MM.1S (cell line): Measurements from ENCODE around the gene HSF2BP.

Source experiments
- DNase-seq: peaks from one replicate; pipeline ENCODE4 v3.0.0-alpha.2; 2015
- H2AFZ ChIP-seq: fragments of 300-600 bp; sonication (generic); 2 replicates; pipeline ENCODE4 v1.6.0; 2016; ENCODE audit warnings: antibody characterized with exemption, low read length
- H3F3A ChIP-seq: fragments of 300-600 bp; sonication (generic); 2 replicates; pipeline ENCODE4 v1.6.1; 2016; ENCODE audit warnings: mild to moderate bottlenecking, antibody characterized with exemption, low read length, moderate library complexity, mixed read lengths; ENCODE audit not compliant: insufficient read depth
- H3K27ac ChIP-seq: fragments of 300-600 bp; sonication (generic); 2 replicates; pipeline ENCODE4 v1.5.1; 2016; ENCODE audit warnings: mild to moderate bottlenecking, low read length
- H3K27me3 ChIP-seq: fragments of 300-600 bp; sonication (generic); replicated peaks from 2 replicates; pipeline ENCODE4 v1.6.0; 2016; ENCODE audit warnings: low read length; ENCODE audit not compliant: insufficient read depth
- H3K36me3 ChIP-seq: fragments of 300-600 bp; sonication (generic); replicated peaks from 2 replicates; pipeline ENCODE4 v1.6.1; 2016; ENCODE audit warnings: mild to moderate bottlenecking, low read length, mixed read lengths; ENCODE audit not compliant: insufficient read depth
- H3K4me1 ChIP-seq: fragments of 300-600 bp; sonication (generic); 2 replicates; pipeline ENCODE4 v1.6.1; 2016; ENCODE audit warnings: low read length, mixed read lengths
- H3K4me2 ChIP-seq: fragments of 300-600 bp; sonication (generic); 2 replicates; pipeline ENCODE4 v1.6.0; 2016; ENCODE audit warnings: low read depth, low read length
- H3K4me3 ChIP-seq: fragments of 300-600 bp; sonication (generic); 2 replicates; pipeline ENCODE4 v1.5.1; 2016; ENCODE audit warnings: low read length, mixed read lengths
- H3K79me2 ChIP-seq: fragments of 300-600 bp; sonication (generic); 2 replicates; pipeline ENCODE4 v1.6.1; 2016; ENCODE audit warnings: mixed run types, low read length, mixed read lengths
- H3K9ac ChIP-seq: fragments of 300-600 bp; sonication (generic); 2 replicates; pipeline ENCODE4 v1.6.1; 2016; ENCODE audit warnings: low read length, mixed read lengths
- H3K9me2 ChIP-seq: fragments of 300-600 bp; sonication (generic); replicated peaks from 2 replicates; pipeline ENCODE4 v1.6.1; 2016; ENCODE audit warnings: mild to moderate bottlenecking, low read length, mixed read lengths; ENCODE audit not compliant: insufficient read depth
- H3K9me3 ChIP-seq: fragments of 300-600 bp; sonication (generic); replicated peaks from 2 replicates; pipeline ENCODE4 v1.6.1; 2016; ENCODE audit warnings: mild to moderate bottlenecking, low read length, mixed read lengths; ENCODE audit not compliant: insufficient read depth
- H4K20me1 ChIP-seq: fragments of 300-600 bp; sonication (generic); 2 replicates; pipeline ENCODE4 v1.6.1; 2016; ENCODE audit warnings: mild to moderate bottlenecking, low read length, moderate library complexity, mixed read lengths; ENCODE audit not compliant: insufficient read depth
- CTCF ChIP-seq: fragments of 300-600 bp; sonication (generic); IDR thresholded peaks from 2 replicates; pipeline ENCODE4 v1.5.1; 2016; ENCODE audit warnings: antibody characterized with exemption, low read length, mixed read lengths
- EZH2 ChIP-seq: fragments of 300-600 bp; sonication (generic); optimal IDR thresholded peaks from 2 replicates; pipeline ENCODE3; 2017; ENCODE audit warnings: low read depth, mild to moderate bottlenecking, antibody characterized with exemption, low read length, mixed read lengths
- EZH2phosphoT487 ChIP-seq: fragments of 300-600 bp; sonication (generic); IDR thresholded peaks from 2 replicates; pipeline ENCODE4 v1.6.1; 2018; ENCODE audit warnings: antibody characterized with exemption, low read length

Gene HSF2BP

DNA sequence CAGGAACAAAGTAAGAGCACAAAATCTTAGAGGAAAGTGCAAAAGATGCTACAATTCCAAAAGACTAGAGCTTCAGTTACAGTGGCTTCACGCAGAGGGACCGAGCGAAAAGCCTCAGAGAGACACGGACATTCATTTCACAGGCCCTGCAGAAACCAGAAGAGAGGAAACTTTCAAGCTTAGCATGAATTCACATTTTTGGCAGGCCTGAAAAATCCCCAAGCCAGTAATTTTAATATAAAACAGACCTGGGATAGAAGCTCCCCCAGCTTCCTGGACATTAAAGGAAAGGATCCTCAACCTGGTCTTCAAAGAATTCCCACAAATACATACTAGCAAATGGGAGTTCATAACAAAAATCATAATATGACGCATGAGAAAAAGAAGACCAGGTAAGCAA lies 66.2 kb downstream of the HSF2BP start:
- H3F3A ChIP-seq = no peaks in the 10 kb centered on the region
- 0 out of 2 replicates have a peak, but pooled peaks cover 4% of the 10 kb centered on the region for H3K27me3 ChIP-seq
- H3K9ac ChIP-seq = no peak overlapping the region
- DNase-seq = no peak
- H3K9me2 ChIP-seq = no peaks in the 10 kb centered on the region
- no peak for TF ChIP-seq EZH2
- no peak for TF ChIP-seq EZH2phosphoT487
- TF ChIP-seq CTCF = no peak
- no peaks in the 10 kb centered on the region for H3K4me1 ChIP-seq
- no peak overlapping the region for H3K4me3 ChIP-seq
- no peak overlapping the region for H2AFZ ChIP-seq
- no peaks in the 10 kb centered on the region for H3K79me2 ChIP-seq
- H3K36me3 ChIP-seq = no peaks in the 10 kb centered on the region
- H3K4me2 ChIP-seq = no peak overlapping the region
- no peaks in the 10 kb centered on the region for H4K20me1 ChIP-seq
- H3K9me3 ChIP-seq = no peaks in the 10 kb centered on the region
- no peak overlapping the region for H3K27ac ChIP-seq

DNA sequence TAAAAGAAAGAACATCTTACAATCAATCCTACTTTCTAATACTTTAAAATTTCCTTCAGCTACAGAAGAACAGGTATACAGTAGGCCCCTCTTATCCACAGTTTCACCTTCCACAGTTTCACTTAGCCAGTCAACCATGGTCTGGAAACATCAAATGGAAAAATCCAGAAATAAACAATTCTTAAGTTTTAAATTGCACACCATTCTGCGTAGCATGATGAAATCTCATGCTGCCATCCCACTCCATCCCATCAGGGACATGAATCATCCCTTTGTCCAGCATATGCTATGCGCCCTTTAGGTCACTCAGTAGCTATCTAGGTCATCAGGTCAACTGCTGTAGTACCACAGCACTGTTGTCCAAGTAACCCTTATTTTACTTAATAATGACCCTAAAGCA lies 67.7 kb downstream of the HSF2BP start:
- Histone ChIP-seq H3K9me3 (no peaks in the 10 kb centered on the region), H3K27me3 (0 out of 2 replicates have a peak, but pooled peaks cover 4% of the 10 kb centered on the region), H3K27ac (no peak overlapping the region), H3K9me2 (no peaks in the 10 kb centered on the region), H3K9ac (no peak overlapping the region), H4K20me1 (no peaks in the 10 kb centered on the region), H3K79me2 (no peaks in the 10 kb centered on the region), H3K4me1 (no peaks in the 10 kb centered on the region), H3F3A (no peaks in the 10 kb centered on the region), H3K4me2 (no peak overlapping the region), H3K4me3 (no peak overlapping the region), H3K36me3 (no peaks in the 10 kb centered on the region), H2AFZ (no peak overlapping the region)
- no peak for DNase-seq
- TF ChIP-seq CTCF (no peak), EZH2 (no peak), EZH2phosphoT487 (no peak)

- H3K36me3 ChIP-seq = no peaks in the 10 kb centered on the region
- no peak overlapping the region for H3K4me2 ChIP-seq
- no peak overlapping the region for H2AFZ ChIP-seq
- TF ChIP-seq EZH2phosphoT487 (no peak), EZH2 (no peak), CTCF (no peak)
- H3K9me3 ChIP-seq = no peaks in the 10 kb centered on the region
- no peaks in the 10 kb centered on the region for H4K20me1 ChIP-seq
- DNase-seq = no peak
- no peak overlapping the region for H3K9ac ChIP-seq
- H3F3A ChIP-seq = no peaks in the 10 kb centered on the region
- H3K4me1 ChIP-seq = no peaks in the 10 kb centered on the region
- no peaks in the 10 kb centered on the region for H3K79me2 ChIP-seq
- H3K4me3 ChIP-seq = no peak overlapping the region
- no peaks in the 10 kb centered on the region for H3K9me2 ChIP-seq
- 0 out of 2 replicates have a peak, but pooled peaks cover 4% of the 10 kb centered on the region for H3K27me3 ChIP-seq
- no peak overlapping the region for H3K27ac ChIP-seq
Measured at GRCh38 chr21:43590194-43590593, 69.1 kb downstream of the HSF2BP start.
